Calu3 (cell line): Measurements from ENCODE around the gene ABTB2. TPM values are rescaled to one million over a fixed set of nuclear protein-coding genes. Genes with fewer than 3 reads are reported as not detected.

Source experiments
- BruUV-seq: library from RNA; stranded (reverse); fragments of 400-500 nt; replicated peaks from 2 replicates; lab custom pipeline; 2021; lab: Mats Ljungman, UMichigan
- CTCF ChIA-PET: fragments of 300-600 bp; sonication (Branson Sonifier 250); formaldehyde crosslinking; loops from one replicate; lab custom pipeline; 2022; ENCODE audit warnings: antibody characterized with exemption; lab: Charles Lee
- DNase-seq: peaks from one replicate; pipeline ENCODE4 v3.0.0; 2022
- H3K27ac Mint-ChIP-seq: one replicate; pipeline ENCODE4 v1.8.0; 2022; ENCODE audit warnings: mixed read lengths; ENCODE audit not compliant: unreplicated experiment
- H3K27me3 Mint-ChIP-seq: one replicate; pipeline ENCODE4 v1.8.0; 2022; ENCODE audit warnings: mixed read lengths; ENCODE audit not compliant: unreplicated experiment
- H3K36me3 Mint-ChIP-seq: one replicate; pipeline ENCODE4 v1.8.0; 2022; ENCODE audit warnings: mild to moderate bottlenecking, moderate library complexity, mixed read lengths; ENCODE audit not compliant: insufficient read depth, unreplicated experiment
- H3K4me1 Mint-ChIP-seq: one replicate; pipeline ENCODE4 v1.8.0; 2022; ENCODE audit warnings: mild to moderate bottlenecking, low read depth, mixed read lengths; ENCODE audit not compliant: unreplicated experiment
- H3K4me3 Mint-ChIP-seq: one replicate; pipeline ENCODE4 v1.8.0; 2022; ENCODE audit warnings: mild to moderate bottlenecking, low read depth, moderate library complexity, mixed read lengths; ENCODE audit not compliant: unreplicated experiment
- H3K9me3 Mint-ChIP-seq: one replicate; pipeline ENCODE4 v1.8.0; 2022; ENCODE audit warnings: low read depth, mixed read lengths; ENCODE audit not compliant: unreplicated experiment
- intact Hi-C: fragments of 100-400 bp; cut with micrococcal nuclease; formaldehyde crosslinking; loops from one replicate; pipeline ENCODE4 v1.10.0; 2022; ENCODE audit not compliant: unreplicated experiment
- total RNA-seq: library from RNA; stranded (reverse); gene quantifications from 2 replicates; pipeline ENCODE4 v1.2.3, GENCODE V29; 2022
- TF ChIP-seq, protein P1 (sequence below): fragments of 200-600 bp; IDR thresholded peaks from one replicate; pipeline ENCODE4 v1.8.0; 2022; ENCODE audit warnings: antibody characterized with exemption; ENCODE audit not compliant: unreplicated experiment

Gene ABTB2
- total RNA-seq, 1 experiment from 2014 or later = 24.8 TPM

- Mint-ChIP-seq H3K4me3 (no peak overlapping the region), H3K27me3 (no peaks in the 10 kb centered on the region), H3K4me1 (peaks cover 47% of the 10 kb centered on the region), H3K9me3 (no peaks in the 10 kb centered on the region), H3K27ac (no peak overlapping the region), H3K36me3 (peaks cover 21% of the 10 kb centered on the region)
- CTCF ChIA-PET = no interaction called here
- TF ChIP-seq, protein P1, sequence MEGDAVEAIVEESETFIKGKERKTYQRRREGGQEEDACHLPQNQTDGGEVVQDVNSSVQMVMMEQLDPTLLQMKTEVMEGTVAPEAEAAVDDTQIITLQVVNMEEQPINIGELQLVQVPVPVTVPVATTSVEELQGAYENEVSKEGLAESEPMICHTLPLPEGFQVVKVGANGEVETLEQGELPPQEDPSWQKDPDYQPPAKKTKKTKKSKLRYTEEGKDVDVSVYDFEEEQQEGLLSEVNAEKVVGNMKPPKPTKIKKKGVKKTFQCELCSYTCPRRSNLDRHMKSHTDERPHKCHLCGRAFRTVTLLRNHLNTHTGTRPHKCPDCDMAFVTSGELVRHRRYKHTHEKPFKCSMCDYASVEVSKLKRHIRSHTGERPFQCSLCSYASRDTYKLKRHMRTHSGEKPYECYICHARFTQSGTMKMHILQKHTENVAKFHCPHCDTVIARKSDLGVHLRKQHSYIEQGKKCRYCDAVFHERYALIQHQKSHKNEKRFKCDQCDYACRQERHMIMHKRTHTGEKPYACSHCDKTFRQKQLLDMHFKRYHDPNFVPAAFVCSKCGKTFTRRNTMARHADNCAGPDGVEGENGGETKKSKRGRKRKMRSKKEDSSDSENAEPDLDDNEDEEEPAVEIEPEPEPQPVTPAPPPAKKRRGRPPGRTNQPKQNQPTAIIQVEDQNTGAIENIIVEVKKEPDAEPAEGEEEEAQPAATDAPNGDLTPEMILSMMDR = no peak
- intact Hi-C loops = no loop called here
- BruUV-seq = no TSS peak
- DNase-seq = no peak
These were observed 29.2 kb downstream of the ABTB2 start for GRCh38 chr11:34328632-34328910.

GRCh38 chr11:34327804-34328631 is 29.8 kb downstream of the ABTB2 start:
- peaks cover 43% of the 10 kb centered on the region for H3K4me1 Mint-ChIP-seq
- no peaks in the 10 kb centered on the region for H3K27me3 Mint-ChIP-seq
- CTCF ChIA-PET = no interaction called here
- no peak for DNase-seq
- peaks cover 17% of the 10 kb centered on the region for H3K36me3 Mint-ChIP-seq
- TF ChIP-seq, protein P1 = no peak
- no peak overlapping the region for H3K27ac Mint-ChIP-seq
- H3K9me3 Mint-ChIP-seq = no peaks in the 10 kb centered on the region
- intact Hi-C loops = no loop called here
- no peak overlapping the region for H3K4me3 Mint-ChIP-seq
- no TSS peak for BruUV-seq

- TF ChIP-seq, protein P1 = no peak
- Mint-ChIP-seq H3K4me1 (peaks cover 11% of the 10 kb centered on the region), H3K27ac (no peak overlapping the region), H3K4me3 (no peak overlapping the region), H3K9me3 (no peaks in the 10 kb centered on the region), H3K36me3 (peaks cover 7% of the 10 kb centered on the region), H3K27me3 (no peaks in the 10 kb centered on the region)
- CTCF ChIA-PET = no interaction called here
- intact Hi-C loops = no loop called here
- DNase-seq = no peak
- BruUV-seq = no TSS peak
These were observed 33.3 kb downstream of the ABTB2 start for GRCh38 chr11:34324466-34324865.

GRCh38 chr11:34323601-34324000 is 34.2 kb downstream of the ABTB2 start:
- H3K27me3 Mint-ChIP-seq = no peaks in the 10 kb centered on the region
- H3K4me1 Mint-ChIP-seq = peaks cover 7% of the 10 kb centered on the region
- peaks cover 7% of the 10 kb centered on the region for H3K36me3 Mint-ChIP-seq
- BruUV-seq = no TSS peak
- TF ChIP-seq, protein P1 = no peak
- intact Hi-C loops = no loop called here
- H3K27ac Mint-ChIP-seq = no peak overlapping the region
- no peaks in the 10 kb centered on the region for H3K9me3 Mint-ChIP-seq
- CTCF ChIA-PET = no interaction called here
- no peak overlapping the region for H3K4me3 Mint-ChIP-seq
- DNase-seq = no peak
